K562 (cell line): Measurements from ENCODE around the gene RNF224. TPM values are rescaled to one million over a fixed set of nuclear protein-coding genes. Genes with fewer than 3 reads are reported as not detected.

Experiments used
- ATAC-seq: fragments of 200-7000 bp; cut with Tn5 transposase; 3 replicates; pipeline ENCODE4 v1.9.1; 2020; ENCODE audit warnings: moderate library complexity
- BruUV-seq: library from RNA; stranded (reverse); fragments of 400-500 nt; replicated peaks from 2 replicates; lab custom pipeline; 2021; lab: Mats Ljungman, UMichigan
- CTCF ChIA-PET: fragments of 300-600 bp; formaldehyde crosslinking; extraction: SDS; loops from one replicate; lab custom pipeline; 2021; ENCODE audit warnings: low intra/inter-chr PET ratio; lab: Yijun Ruan, JAX
- POLR2A ChIA-PET: fragments of 300-600, 350-650 bp; sonication (Branson Sonifier 250); formaldehyde crosslinking; extraction: SDS; loops from one replicate; lab custom pipeline; 2021; ENCODE audit warnings: antibody characterized with exemption, inconsistent platforms; lab: Yijun Ruan, JAX
- DNase-seq, 4 experiments: peaks; one replicate each; pipeline versions ENCODE4 v3.0.0 to v3.0.0-alpha.2; 2011 to 2018; ENCODE audit warnings: low spot score in 3 of 4, mixed read lengths in 3 of 4; ENCODE audit errors: extremely low read depth in 1 of 4
- FAIRE-seq: peaks from 2 replicates; lab custom pipeline; 2011; peaks lifted over from hg19 to GRCh38; lab: Jason Lieb, UNC
- H2AFZ ChIP-seq: 2 replicates; pipeline ENCODE4 v1.6.0; 2011; ENCODE audit warnings: low read depth, low read length, control low read depth, inconsistent platforms
- H3K27ac ChIP-seq: fragments of 200-600 bp; 3 replicates; pipeline ENCODE4 v1.8.0; 2011; ENCODE audit warnings: low read depth, mild to moderate bottlenecking, control low read depth, inconsistent platforms, low read length, moderate library complexity, mixed read lengths; ENCODE audit errors: extremely low read depth
- H3K27me3 ChIP-seq, 2 experiments: fragments of 300-600 bp in 1 of 2; 2 replicates in 1 of 2; 3 replicates in 1 of 2; pipeline versions ENCODE4 v1.6.0 to v1.8.0; 2011; ENCODE audit warnings: inconsistent platforms in 2 of 2, low read length in 2 of 2, mild to moderate bottlenecking in 1 of 2, mixed read lengths in 1 of 2, moderate library complexity in 1 of 2; ENCODE audit not compliant: control insufficient read depth in 2 of 2, insufficient read depth in 2 of 2
- H3K36me3 ChIP-seq: fragments of 300-600 bp; 3 replicates; pipeline ENCODE4 v1.8.0; 2011; ENCODE audit warnings: mild to moderate bottlenecking, low read length, inconsistent platforms; ENCODE audit not compliant: control insufficient read depth, insufficient read depth
- H3K4me1 ChIP-seq, 2 experiments: fragments of 200-600 bp in 1 of 2; replicated peaks in 1 of 2; 2 replicates in 1 of 2; 3 replicates in 1 of 2; pipeline versions ENCODE4 v1.5.1 to v1.8.0; 2011; ENCODE audit warnings: inconsistent platforms in 2 of 2, low read length in 2 of 2, mild to moderate bottlenecking in 1 of 2, mixed read lengths in 1 of 2, moderate library complexity in 1 of 2; ENCODE audit not compliant: control insufficient read depth in 2 of 2, insufficient read depth in 2 of 2
- H3K4me2 ChIP-seq: 2 replicates; pipeline ENCODE4 v1.6.1; 2011; ENCODE audit warnings: low read length, control low read depth, inconsistent platforms, mixed read lengths; ENCODE audit not compliant: insufficient read depth
- H3K4me3 ChIP-seq: fragments of 200-600 bp; sonication (generic), shearing (Covaris generic); 2 replicates; pipeline ENCODE4 v1.5.1; 2016; ENCODE audit warnings: control low read depth, inconsistent platforms
- H3K79me2 ChIP-seq: fragments of 200-600 bp; 3 replicates; pipeline ENCODE4 v1.8.0; 2011; ENCODE audit warnings: low read length, inconsistent platforms; ENCODE audit not compliant: control insufficient read depth, insufficient read depth
- H3K9ac ChIP-seq, 2 experiments: 2 replicates each; pipeline versions ENCODE4 v1.6.0 to v1.6.1; 2011; ENCODE audit warnings: low read depth in 2 of 2, low read length in 2 of 2, control low read depth in 1 of 2, inconsistent platforms in 1 of 2, mild to moderate bottlenecking in 1 of 2, mixed read lengths in 1 of 2; ENCODE audit not compliant: insufficient read depth in 1 of 2
- H3K9me1 ChIP-seq: one replicate; pipeline ENCODE4 v1.6.0; 2011; ENCODE audit warnings: inconsistent platforms, mild to moderate bottlenecking, low read length, moderate library complexity; ENCODE audit not compliant: control insufficient read depth, insufficient read depth
- H3K9me3 ChIP-seq: replicated peaks from 2 replicates; pipeline ENCODE4 v1.5.1; 2011; ENCODE audit warnings: low read depth, low read length, inconsistent platforms; ENCODE audit not compliant: control insufficient read depth, insufficient read depth
- H4K20me1 ChIP-seq: replicated peaks from 2 replicates; pipeline ENCODE4 v1.6.1; 2011; ENCODE audit warnings: low read length, inconsistent platforms, mixed read lengths; ENCODE audit not compliant: control insufficient read depth, insufficient read depth
- JUNB ChIP-seq: fragments of 450-650 bp; formaldehyde crosslinking; conservative IDR thresholded peaks from 2 replicates; pipeline ENCODE4 v1.4.0; 2020; ENCODE audit warnings: mild to moderate bottlenecking
- PCBP1 ChIP-seq: fragments of 200-400 bp; formaldehyde crosslinking; IDR thresholded peaks from 2 replicates; pipeline ENCODE4 v1.6.1; 2018; ENCODE audit warnings: mild to moderate bottlenecking, low read depth, low read length; ENCODE audit not compliant: poor library complexity, severe bottlenecking
- POLR2G ChIP-seq: fragments of 200-400 bp; formaldehyde crosslinking; IDR thresholded peaks from 2 replicates; pipeline ENCODE4 v1.6.1; 2017; ENCODE audit warnings: low read depth, mild to moderate bottlenecking, antibody characterized with exemption, low read length, moderate library complexity
- RBFOX2 ChIP-seq: fragments of 200-400 bp; formaldehyde crosslinking; IDR thresholded peaks from 2 replicates; pipeline ENCODE4 v1.6.1; 2017; ENCODE audit warnings: low read depth, mild to moderate bottlenecking, low read length, moderate library complexity
- RBM22 ChIP-seq: fragments of 200-400 bp; formaldehyde crosslinking; IDR thresholded peaks from 2 replicates; pipeline ENCODE4 v1.6.1; 2018; ENCODE audit warnings: low read length, low read depth; ENCODE audit not compliant: poor library complexity, severe bottlenecking
- WGBS: fragments of 100-300 bp; shearing (Covaris generic); methylation state at CpG from one replicate; pipeline ENCODE4 v1.1.6; 2016; ENCODE audit warnings: low coverage, mixed read lengths; ENCODE audit not compliant: insufficient coverage; ENCODE audit errors: missing lambda C conversion rate; 5-methylcytosine and 5-hydroxymethylcytosine counted together
- in situ Hi-C: fragments of 300-500 bp; cut with MboI; formaldehyde crosslinking; loops from 4 replicates; pipeline ENCODE4 v1.15.0; 2018; ENCODE audit warnings: inconsistent platforms, mixed read lengths
- intact Hi-C: fragments of 100-400 bp; cut with micrococcal nuclease; formaldehyde crosslinking; loops from 2 replicates; pipeline ENCODE4 v1.14.2; 2022
- polyA plus RNA-seq, 8 experiments: library from polyadenylated mRNA; depleted of rRNA in 4 of 8; stranded (reverse) in 5 of 8; unstranded in 3 of 8; fragments of >200 nt; fragmentation: Nextera tagmentation in 2 of 8; fragmentation: Illumina TruSeq in 1 of 8; extraction: Ambion mirVana in 2 of 8; extraction: Trizol in 1 of 8; gene quantifications; 2 replicates each; pipeline versions ENCODE4 v1.2.1 to v1.2.3, GENCODE V29; 2011 to 2014; ENCODE audit warnings: inconsistent platforms in 1 of 8, missing spikeins in 1 of 8
- total RNA-seq, 7 experiments: library from RNA; depleted of rRNA in 6 of 7; stranded (reverse); fragments of >200 nt in 6 of 7; fragmentation: Illumina TruSeq in 2 of 7; extraction: Trizol in 2 of 7; gene quantifications; 2 replicates each; pipeline versions ENCODE4 v1.2.1 to v1.2.3, GENCODE V29; 2011 to 2021; ENCODE audit warnings: low replicate concordance in 1 of 7

Gene RNF224
- total and polyA plus RNA-seq, 9 of the 15 experiments (the other 6 are each of a cell fraction or from before 2014, with no cell fraction given), result not detected

- in situ Hi-C loops (no loop called here), intact Hi-C loops (no loop called here)
- Histone ChIP-seq H3K79me2 (peaks cover 47% of the 10 kb centered on the region), H3K36me3 (peaks cover 39% of the 10 kb centered on the region; the same call in 2 of the 3 replicates), H3K27ac (no peak overlapping the region), H3K9me1 (no peaks in the 10 kb centered on the region), H2AFZ (no peak overlapping the region), H4K20me1 (peaks cover 2% of the 10 kb centered on the region), H3K9me3 (no peaks in the 10 kb centered on the region), H3K4me3 (no peak overlapping the region), H3K9ac (peak overlapping the region in 1 of 2 experiments; percentile 78; a peak in 2 of 4 replicates), H3K4me2 (no peak overlapping the region), H3K4me1 (peaks cover 14 to 97% of the 10 kb centered on the region in 2 experiments), H3K27me3 (no peaks in the 10 kb centered on the region)
- no TSS peak for BruUV-seq
- 80% methylated on average over 12 of the region's 22 CpGs for whole genome bisulfite sequencing
- DNase-seq (no peak), ATAC-seq (no peak), FAIRE-seq (no peak)
- ChIA-PET POLR2A (interaction anchor here (0.6 to 6.7 kb wide), 5 partner anchors 11 to 63 kb away, joined by 3 to 56 read pairs (median 3); partner anchors contain the start of genes NDOR1, TMEM203, TPRN and TUBB4B), CTCF (no interaction called here)
- TF ChIP-seq JUNB (CRISPR knock-in tag) (no peak), PCBP1 (peak; percentile 54), RBM22 (peak; percentile 53), POLR2G (peak; percentile 58), RBFOX2 (peak; percentile 51)
Measured at GRCh38 chr9:137191691-137192447, 35.4 kb upstream of the RNF224 start.
